Fibroblast of skin of left biceps (primary cell): ENCODE results near the gene KDM1B.

Source experiments
- DNase-seq, 2 experiments: peaks; one replicate each; pipeline ENCODE4 v3.0.0-alpha.2; 2013; ENCODE audit warnings: low read depth in 2 of 2

The KDM1B gene

DNA sequence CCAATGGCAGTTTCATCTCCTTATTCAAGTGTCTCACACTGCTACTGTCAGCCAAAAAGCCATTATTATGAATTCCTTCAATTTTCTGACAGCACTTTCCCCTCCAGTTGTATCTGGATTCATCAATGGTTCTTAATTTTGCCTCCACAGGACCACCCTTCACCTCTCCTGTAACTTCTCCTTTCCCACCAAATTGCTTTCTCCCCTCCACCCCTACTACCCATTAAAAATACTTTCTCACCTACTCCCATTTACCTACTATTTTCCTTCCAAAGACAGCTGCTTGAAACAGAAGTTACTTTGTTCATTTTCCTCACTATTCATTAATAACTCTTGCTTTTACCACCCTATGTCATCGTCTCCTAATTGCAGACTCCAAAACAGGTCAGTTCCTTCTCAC, 79.3 kb downstream of the KDM1B start:
- no peak for DNase-seq

DNA sequence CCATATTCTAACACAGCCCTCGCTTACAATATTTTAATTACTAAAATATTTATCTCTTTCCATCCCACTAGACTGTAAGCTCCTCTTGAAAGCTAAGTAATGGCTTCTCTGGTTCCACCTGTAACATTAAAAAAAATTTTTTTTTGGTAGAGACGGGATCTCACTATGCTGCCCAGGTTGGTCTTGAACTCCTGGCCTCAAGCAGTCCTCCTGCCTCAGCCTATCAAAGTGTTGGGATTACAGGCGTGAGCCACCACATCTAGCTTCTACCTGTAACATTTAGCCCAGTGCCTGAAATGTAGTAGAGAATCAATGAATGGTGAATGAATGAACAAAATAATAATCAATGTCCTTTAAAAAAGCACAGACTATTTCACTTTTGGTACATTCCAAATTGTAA, 80.3 kb downstream of the KDM1B start:
- no peak for DNase-seq

DNA sequence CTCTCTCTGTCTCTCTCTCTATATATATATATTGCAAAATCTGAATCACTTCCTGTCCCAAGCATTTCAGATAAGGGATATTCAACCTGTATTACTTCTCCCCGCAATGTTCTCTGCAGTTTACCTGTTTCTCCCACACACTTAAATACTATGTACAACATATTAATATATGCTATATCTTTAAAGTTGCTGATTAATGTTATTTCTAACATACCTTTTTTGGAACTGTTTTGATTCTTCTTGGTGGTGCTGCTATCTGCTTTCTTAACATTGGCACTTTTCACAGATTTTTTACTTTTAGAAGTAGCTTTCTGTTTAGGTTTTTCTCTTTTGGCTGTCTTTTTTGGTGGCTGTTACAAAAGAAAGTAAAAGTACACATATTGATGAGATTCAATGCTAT, 81.9 kb downstream of the KDM1B start:
- DNase-seq = no peak

DNA sequence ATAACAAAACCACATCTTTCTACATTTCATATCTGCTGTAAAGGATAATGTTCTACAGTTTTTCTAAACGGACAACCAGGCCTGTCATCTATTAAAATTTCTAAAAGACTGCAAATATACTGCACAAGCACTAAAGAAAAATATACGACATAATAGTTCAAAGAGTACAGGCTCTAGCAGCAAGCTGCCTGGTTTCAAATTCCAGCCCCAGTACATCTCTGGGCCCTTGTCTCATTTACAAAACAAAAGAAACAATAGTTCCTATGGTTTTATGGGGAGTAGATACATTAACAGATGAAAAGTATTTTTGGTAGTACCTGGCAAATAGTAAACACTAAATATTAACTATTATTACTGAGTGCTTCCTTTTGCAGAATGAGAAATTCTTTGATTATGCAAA, 85.0 kb downstream of the KDM1B start:
- DNase-seq = no peak

DNA sequence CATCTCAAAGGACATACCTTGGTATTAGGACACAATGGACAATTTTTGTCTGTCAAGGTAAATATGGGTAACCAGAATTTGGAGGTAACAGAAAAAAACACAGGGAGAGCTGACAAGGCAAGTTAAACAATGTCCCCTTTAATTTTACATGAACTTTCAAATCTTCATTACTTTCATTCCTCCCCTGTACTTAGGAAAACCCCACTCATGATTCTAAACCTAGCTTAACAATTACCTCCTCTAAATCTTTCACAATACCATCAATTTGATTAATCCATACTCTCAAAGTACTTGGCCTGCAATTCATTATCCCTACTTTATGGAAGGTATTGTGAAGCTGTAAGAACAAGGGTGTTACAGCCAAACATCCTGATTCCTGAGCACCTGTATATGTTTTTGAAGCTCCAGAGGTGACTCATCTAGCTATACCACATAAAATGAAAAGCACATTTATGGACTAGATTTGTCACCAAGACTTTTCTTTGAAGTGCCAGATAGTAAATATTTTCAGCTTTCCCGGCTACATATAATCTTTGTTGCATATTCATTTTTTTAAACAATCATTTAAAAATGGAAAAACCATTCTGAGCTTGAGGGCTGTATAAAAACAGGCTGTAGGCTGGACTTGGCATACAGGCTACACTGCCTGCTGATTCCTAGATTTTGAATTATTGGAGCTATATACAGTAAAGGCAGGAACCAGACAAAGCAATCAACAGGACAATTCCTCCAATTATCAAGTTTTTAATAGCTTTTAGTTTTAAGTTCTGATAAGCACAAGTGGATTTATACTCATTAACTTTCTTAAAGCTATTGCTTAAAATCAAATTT, 86.2 kb downstream of the KDM1B start:
- no peak for DNase-seq

DNA sequence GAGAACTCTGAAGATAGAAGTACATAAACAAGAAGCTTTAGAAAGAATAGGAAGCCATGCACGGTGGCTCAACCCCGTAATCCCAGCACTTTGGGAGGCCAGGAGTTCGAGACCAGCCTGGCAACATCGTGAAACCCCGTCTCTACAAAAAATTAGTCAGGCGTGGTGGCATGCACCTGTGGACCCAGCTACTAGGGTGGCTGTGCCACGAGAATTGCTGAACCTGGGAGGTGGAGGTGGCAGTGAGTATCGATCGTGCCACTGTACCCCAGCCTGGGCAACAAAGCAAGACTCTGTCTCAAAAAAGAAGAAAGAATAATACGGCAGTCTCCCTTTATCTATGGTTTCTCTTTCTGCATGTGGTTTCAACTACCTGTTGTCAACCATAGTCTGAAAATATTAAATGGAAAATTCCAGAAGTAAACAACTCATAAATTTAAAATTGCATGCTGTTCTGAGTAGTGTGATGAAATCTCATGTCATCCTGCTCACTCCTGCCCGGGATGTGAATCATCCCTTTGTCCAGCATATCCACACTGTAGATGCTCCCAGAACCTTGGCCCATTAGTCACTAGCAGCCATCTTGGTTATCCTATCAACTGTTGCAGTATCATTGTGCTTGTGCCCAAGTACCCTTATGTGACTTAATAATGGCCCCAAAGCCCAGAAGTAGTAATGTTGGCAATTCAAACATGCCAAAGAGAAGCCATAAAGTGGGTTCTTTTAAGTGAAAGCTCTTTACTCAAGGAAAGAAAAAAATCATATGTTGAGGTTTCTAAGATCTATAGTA, 87.0 kb downstream of the KDM1B start:
- peak; percentile 78 to 82 for DNase-seq

DNA sequence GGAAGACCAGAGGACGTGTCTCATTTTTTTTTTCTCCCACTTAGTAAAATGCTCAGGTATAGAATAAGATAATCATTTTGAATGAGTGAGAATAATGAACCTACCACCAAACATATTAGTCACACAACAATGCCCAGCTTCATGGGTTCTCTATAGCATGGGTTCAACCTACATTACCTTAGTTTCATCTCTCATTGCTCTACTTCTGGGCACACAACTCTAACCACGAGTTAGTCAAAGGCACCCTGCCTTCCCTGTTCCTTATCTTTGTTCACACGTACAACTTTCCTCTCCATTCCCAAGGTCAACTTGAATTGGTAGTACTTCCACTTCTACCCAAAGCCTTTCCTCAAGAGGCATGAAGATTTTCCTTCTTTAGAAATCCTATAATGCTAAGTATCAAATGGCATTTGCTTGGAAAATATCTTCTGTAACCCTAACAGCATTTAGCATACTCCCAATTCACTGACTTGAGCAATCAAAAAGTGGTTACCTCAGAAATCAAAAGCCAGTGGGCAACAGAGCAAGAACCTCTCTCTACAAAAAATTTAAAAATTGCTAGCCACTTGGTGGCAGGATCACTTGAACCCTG, 88.2 kb downstream of the KDM1B start:
- DNase-seq = no peak

DNA sequence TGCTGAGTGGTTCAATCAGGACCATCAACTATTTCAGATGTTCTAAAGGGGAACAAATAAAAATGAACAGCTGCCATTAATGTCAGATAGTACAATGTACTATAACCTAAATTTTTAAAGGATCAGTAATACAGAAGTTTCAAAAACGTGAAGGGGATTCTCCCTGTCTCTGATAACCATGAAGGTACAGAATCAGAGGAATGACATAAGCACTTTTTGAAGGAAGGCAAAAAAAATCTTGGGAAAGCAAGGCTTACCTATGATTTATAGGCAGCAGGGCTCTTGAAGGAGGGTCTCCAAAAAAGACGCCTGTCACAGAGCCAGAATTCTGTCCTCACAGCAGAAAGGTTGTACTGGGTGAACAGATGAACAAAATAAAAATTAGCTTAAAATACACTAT, 89.0 kb downstream of the KDM1B start:
- DNase-seq = no peak

DNA sequence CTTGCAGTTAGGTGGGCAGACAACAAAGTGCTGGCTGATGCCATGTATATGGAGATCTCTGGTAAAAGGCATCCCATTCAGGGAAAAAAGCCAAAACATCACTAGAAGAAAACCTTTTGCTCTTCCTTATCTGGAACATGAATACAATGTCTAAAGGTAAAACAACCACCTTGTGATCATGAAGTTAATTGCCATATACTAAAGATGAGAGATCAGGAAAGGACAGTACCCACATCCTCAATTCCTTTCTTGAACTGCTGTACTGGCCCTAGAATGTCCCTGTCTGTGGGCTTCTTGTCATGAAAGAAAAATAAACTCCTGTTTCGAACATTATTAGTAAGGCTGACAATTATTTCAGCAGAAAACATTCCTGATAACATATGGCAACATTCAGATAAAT, 89.9 kb downstream of the KDM1B start:
- DNase-seq = no peak

DNA sequence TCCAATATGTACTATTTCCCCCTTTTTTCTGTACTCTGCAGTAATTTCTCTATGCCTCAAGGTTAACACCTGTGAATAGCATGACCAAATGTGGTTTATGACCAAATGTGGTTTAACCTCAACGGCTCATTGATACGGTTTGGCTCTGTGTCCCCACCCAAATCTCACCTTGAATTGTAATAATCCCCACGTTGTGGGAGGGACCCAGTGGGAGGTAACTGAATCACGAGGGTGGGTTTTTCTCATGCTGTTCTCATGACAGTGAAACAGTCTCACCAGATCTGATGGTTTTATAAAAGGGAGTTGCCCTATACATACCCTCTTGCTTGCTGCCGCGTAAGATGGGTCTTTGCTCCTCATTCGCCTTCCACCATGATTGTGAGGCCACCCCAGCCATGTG, 90.4 kb downstream of the KDM1B start:
- no peak for DNase-seq

DNA sequence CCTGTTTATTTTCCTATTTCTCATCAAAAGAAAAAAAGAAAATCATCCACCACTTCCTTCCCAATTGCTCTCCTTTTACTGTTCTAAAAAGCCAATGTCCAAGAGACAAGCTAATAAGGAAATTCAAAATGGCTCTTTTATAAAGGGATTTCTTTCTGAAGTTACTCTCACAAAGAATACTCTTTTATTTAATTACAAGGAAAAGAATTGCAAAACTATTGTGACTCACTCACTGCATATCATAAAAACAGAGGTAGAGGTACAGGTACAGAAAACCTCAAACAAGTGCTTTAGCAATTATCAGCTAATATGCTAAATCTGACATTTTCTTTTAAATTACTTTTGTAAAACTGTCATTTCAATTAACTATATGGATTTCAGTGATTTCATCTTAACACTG, 91.0 kb downstream of the KDM1B start:
- no peak for DNase-seq

DNA sequence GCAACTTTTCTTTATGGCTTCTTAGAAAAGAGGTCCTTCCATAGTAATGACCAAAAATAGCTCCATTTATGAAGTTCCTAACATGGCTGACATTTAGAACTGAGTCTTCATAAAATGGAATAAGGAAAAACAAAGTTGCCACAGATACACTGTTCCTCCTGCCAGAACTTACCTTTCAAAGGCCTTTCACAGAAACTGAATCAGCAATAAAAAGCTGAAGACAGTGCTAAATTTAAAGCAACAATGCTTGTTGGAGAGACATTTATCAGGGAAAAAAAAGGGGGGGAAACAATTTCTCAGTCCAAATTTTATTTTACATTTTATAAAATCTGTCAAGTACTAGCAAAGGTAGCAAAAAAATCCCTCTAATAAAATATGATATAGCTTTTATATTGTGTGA, 91.8 kb downstream of the KDM1B start:
- DNase-seq = no peak

DNA sequence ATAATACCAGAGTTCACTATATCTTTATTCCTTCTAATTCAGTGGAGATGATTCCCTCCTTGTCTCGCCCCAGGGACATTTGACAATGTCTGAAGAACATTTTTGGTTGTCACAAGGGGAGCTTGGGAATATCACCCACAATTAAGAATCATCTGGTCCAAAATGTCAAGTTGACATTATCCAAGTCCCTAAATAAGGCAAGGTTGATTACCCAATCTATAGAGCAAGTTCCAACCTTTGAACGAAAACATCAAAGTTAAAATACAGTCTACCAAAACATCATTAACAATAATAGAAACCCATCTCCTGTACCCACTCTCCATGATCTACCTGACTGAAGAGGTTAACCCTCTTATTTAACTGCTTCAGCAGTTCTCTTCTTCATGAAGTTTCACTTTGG, 93.5 kb downstream of the KDM1B start:
- no peak for DNase-seq

DNA sequence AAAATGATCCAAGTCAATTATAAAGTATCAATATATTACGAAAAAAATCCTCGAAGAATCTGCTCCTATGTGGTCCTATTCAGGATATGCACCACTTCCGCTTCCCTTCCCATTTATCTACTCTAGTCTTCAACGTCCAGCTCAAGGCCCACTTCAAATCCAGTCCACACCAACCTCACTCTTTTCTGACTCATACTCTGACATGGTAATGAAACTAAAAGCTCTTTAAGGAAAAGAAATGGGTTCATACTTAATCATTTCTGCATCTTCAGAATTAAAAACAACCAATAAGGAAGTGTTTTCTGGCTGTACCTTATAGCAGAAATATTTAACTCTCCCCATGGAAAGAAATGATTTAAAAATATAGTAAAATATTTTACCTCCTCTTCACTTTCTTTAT, 94.0 kb downstream of the KDM1B start:
- no peak for DNase-seq

DNA sequence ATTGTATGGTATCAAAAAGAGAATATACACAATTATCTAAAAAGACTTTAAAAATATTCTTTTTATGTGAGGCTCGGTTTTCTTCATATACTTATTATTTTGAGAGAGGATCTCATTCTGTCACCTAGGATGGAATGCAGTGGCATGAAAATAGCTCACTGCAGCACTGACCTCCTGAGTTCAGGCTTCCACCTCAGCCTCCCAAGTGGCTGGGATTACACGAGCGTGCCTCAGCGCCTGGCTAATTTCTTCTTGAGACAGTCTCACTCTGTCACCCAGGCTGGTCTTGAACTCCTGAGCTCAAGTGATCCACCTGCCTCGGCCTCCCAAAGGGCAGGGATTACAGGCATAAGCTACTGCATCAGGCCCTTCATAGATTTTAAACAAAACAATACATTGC, 98.4 kb downstream of the KDM1B start:
- no peak for DNase-seq

DNA sequence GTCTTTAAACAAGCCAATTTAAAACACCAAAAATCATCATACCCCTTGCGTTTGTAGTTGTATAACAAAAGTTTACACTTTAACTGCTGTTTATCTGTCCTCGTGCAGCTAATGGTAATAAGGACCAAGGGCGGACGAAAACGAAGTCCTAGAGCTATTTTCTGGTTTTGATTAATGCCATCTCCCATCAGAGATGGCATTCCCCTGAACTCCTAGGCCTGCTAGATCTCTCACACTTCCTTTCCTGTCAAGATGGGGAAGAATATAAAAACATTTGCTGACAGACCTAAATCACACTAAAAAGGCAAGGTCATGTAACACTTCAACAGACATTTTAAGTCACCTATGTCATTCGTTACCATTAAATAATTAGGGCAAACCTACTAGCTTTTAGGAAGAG, 99.6 kb downstream of the KDM1B start:
- DNase-seq = no peak

DNA sequence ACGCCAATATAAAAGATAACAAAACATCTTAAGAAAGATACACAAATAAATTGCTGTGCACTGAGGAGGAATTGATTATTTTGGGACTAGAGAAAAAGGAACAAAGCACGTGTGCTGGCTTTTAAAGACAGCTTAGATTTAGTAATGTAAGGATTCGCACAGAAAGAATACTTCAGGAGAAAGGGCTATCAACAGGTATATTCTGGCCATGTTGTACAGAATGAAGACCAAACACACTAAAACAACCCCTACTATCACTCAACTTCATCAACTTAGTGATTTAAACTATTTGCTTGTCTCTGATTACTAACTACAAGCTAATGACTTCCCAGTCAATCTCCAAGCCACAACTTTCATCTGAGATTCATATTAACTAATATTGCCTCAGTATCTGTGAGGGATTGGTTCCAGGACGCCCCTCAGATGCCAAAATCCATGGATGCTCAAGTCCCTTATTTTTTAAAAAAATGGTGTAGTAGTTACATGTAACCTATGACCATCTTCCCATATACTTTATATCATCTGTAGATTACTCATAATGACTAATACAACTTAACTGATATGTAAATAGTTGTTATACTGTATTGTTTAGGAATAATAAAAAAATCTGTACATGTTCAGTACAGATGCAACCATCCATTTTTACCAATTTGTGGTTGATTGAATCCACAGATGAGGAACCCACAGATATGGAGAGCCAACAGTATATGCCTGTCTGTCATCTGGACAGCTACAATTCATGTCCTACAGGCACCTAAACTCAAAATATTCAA, 104.6 kb downstream of the KDM1B start:
- DNase-seq = no peak

DNA sequence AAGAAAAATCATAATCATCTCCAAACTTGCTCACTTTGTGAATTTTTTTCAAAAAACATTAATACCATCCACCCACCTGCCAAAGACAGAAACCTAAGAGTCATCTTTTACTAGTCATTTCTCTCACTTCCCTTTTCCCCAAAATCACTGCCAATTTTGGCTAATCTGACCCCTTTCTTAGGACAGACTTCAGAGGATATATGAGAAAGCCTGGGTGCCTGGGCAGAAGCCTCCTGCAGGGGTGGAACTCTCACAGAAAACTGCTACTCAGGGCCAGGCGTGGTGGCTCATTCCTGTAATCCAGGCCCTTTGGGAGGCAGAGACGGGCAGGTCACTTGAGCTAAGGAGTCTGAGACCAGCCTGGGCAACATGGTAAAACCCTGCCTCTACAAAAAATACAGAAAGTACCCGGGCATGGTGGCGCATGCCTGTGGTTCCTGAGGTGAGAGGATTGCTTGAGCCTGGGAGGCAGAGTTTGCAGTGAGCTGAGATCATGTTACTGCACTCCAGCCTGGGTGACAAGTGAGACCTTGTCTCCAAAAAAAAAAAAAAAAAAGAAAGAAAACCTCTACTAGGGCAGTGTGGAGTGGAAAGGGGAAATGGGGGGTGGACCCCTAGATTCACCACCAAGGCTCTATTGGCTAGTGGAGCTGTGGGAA, 105.4 kb downstream of the KDM1B start:
- no peak for DNase-seq

DNA sequence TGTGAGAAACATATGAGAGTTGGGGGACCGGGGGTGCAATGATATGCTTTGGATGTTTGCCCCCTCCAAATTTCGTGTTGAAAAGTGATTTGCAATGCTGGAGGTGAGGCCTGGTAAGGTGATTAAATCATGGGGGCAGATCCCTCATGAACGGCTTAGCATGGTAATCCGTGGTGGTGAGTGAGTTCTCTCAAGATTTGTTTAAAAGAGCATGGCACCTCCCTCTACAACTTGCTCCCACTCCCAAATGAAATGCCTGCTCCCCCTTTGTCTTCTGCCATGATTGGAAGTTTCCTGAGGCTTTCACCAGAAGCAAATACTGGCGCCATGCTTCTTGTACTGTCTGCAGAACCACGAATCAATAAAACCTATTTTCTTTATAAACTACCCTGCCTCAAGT, 106.7 kb downstream of the KDM1B start:
- no peak for DNase-seq

DNA sequence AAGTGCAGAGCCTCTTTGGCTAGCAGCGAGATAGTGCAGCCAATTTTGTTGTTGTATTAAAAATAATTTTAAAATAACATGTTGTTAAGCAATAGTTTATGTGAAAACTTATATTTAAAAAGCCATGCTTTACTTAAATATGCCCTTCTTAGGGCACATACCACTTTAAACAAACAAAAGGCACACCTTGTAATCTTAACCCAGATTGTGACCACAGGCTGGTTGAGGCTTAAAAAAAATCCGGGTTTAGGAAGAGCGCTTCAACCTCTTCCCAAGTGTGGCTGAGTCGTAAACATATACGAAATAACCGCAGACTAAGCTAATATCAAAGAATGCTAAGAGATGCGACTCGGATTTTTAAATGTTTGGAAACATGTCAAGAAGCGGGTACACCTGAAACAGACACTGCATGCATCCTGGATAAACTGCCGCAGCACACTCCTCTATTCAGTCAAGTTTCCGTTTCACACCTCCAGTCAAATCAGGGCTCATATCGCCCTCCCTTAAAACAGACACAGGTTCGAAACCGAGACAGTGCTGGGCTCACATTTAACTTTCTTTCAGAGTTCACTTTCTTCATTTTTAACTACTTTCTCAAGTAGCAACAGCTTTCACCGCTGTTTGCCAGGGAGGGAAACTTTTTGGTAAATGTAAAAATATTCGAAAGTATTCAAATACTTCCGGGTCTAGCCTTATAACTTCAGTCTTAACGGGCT, 107.6 kb downstream of the KDM1B start:
- DNase-seq = no peak
